HEK293 (cell line): ENCODE results near the gene VSTM2A.

Source experiments
- GLI4 ChIP-seq: fragments of 450-650 bp; formaldehyde crosslinking; IDR thresholded peaks from 2 replicates; pipeline ENCODE4 v1.5.1; 2016; ENCODE audit warnings: missing biosample characterization, missing genetic modification characterization
- KLF10 ChIP-seq: fragments of 450-650 bp; IDR thresholded peaks from 2 replicates; pipeline ENCODE4 v1.5.1; 2018; ENCODE audit warnings: missing biosample characterization, mild to moderate bottlenecking, missing genetic modification characterization
- PRDM2 ChIP-seq: fragments of 450-650 bp; formaldehyde crosslinking; IDR thresholded peaks from 2 replicates; pipeline ENCODE4 v1.5.1; 2016; ENCODE audit warnings: missing biosample characterization, missing genetic modification characterization, borderline replicate concordance
- REST ChIP-seq: fragments of 450-650 bp; formaldehyde crosslinking; IDR thresholded peaks from 2 replicates; pipeline ENCODE4 v1.5.1; 2016; ENCODE audit warnings: missing biosample characterization, missing genetic modification characterization
- SP2 ChIP-seq: fragments of 450-650 bp; formaldehyde crosslinking; IDR thresholded peaks from 2 replicates; pipeline ENCODE4 v1.5.1; 2016; ENCODE audit warnings: missing biosample characterization, missing genetic modification characterization
- ZBTB49 ChIP-seq: fragments of 450-650 bp; formaldehyde crosslinking; IDR thresholded peaks from 2 replicates; pipeline ENCODE4 v1.5.1; 2016; ENCODE audit warnings: missing biosample characterization, missing genetic modification characterization, low read depth
- ZFP41 ChIP-seq: fragments of 450-650 bp; formaldehyde crosslinking; IDR thresholded peaks from 2 replicates; pipeline ENCODE4 v1.5.1; 2016; ENCODE audit warnings: missing biosample characterization, missing genetic modification characterization, borderline replicate concordance
- ZNF324 ChIP-seq: fragments of 450-650 bp; formaldehyde crosslinking; IDR thresholded peaks from 2 replicates; pipeline ENCODE4 v1.5.1; 2016; ENCODE audit warnings: missing biosample characterization, missing genetic modification characterization
- ZNF623 ChIP-seq: fragments of 450-650 bp; formaldehyde crosslinking; IDR thresholded peaks from 2 replicates; pipeline ENCODE4 v1.5.1; 2016; ENCODE audit warnings: missing biosample characterization, missing genetic modification characterization
- ZNF629 ChIP-seq: fragments of 450-650 bp; formaldehyde crosslinking; IDR thresholded peaks from 2 replicates; pipeline ENCODE4 v1.5.1; 2017; ENCODE audit warnings: missing biosample characterization, missing genetic modification characterization
- TF ChIP-seq, protein P1 (sequence below): fragments of 450-650 bp; formaldehyde crosslinking; IDR thresholded peaks from 2 replicates; pipeline ENCODE4 v1.5.1; 2016; ENCODE audit warnings: missing biosample characterization, missing genetic modification characterization

GRCh38 chr7:54545241-54545563, 3.0 kb downstream of the VSTM2A start:
- TF ChIP-seq, protein P1, sequence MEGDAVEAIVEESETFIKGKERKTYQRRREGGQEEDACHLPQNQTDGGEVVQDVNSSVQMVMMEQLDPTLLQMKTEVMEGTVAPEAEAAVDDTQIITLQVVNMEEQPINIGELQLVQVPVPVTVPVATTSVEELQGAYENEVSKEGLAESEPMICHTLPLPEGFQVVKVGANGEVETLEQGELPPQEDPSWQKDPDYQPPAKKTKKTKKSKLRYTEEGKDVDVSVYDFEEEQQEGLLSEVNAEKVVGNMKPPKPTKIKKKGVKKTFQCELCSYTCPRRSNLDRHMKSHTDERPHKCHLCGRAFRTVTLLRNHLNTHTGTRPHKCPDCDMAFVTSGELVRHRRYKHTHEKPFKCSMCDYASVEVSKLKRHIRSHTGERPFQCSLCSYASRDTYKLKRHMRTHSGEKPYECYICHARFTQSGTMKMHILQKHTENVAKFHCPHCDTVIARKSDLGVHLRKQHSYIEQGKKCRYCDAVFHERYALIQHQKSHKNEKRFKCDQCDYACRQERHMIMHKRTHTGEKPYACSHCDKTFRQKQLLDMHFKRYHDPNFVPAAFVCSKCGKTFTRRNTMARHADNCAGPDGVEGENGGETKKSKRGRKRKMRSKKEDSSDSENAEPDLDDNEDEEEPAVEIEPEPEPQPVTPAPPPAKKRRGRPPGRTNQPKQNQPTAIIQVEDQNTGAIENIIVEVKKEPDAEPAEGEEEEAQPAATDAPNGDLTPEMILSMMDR: no peak
- no peak for TF ChIP-seq REST (tag by site-specific recombination)
- TF ChIP-seq KLF10 (tag by site-specific recombination): no peak
- TF ChIP-seq ZNF324 (tag by site-specific recombination): no peak
- no peak for TF ChIP-seq PRDM2 (tag by site-specific recombination)
- TF ChIP-seq ZNF629 (tag by site-specific recombination): no peak
- TF ChIP-seq ZNF623: no peak
- TF ChIP-seq SP2 (tag by site-specific recombination): no peak
- TF ChIP-seq ZBTB49 (tag by site-specific recombination): no peak
- TF ChIP-seq GLI4: no peak
- no peak for TF ChIP-seq ZFP41 (tag by site-specific recombination)
